Gastroesophageal sphincter (tissue), 3 donors: ENCODE measurements around the gene CLDN22.

ENCODE experiments used
- CTCF ChIP-seq, 4 experiments: fragments of 200-600 bp in 2 of 4; fragments of 450-650 bp in 2 of 4; sonication (generic) in 1 of 4; IDR thresholded peaks; one replicate each; pipeline ENCODE4 v1.5.1; 2017 to 2019; ENCODE audit warnings: antibody characterized with exemption in 4 of 4, mild to moderate bottlenecking in 2 of 4, moderate library complexity in 2 of 4
- POLR2AphosphoS5 ChIP-seq: sonication (generic); formaldehyde crosslinking; IDR thresholded peaks from one replicate; pipeline ENCODE4 v1.6.1; 2017; ENCODE audit warnings: antibody characterized with exemption

- no peak for TF ChIP-seq POLR2AphosphoS5
- no peak for TF ChIP-seq CTCF (IDR thresholded peaks at IDR 0.05)
Observed at GRCh38 chr4:183358215-183358755, 38.2 kb upstream of the CLDN22 start.
